Ovary (tissue), 3 donors: ENCODE measurements around the gene TNFAIP6.

Experiments used
- EP300 ChIP-seq: sonication (generic); formaldehyde crosslinking; IDR thresholded peaks from one replicate; pipeline ENCODE4 v1.6.1; 2017; ENCODE audit warnings: antibody characterized with exemption
- POLR2A ChIP-seq: fragments of 450-650 bp; IDR thresholded peaks from one replicate; pipeline ENCODE4 v1.6.1; 2017; ENCODE audit warnings: antibody characterized with exemption, mild to moderate bottlenecking, moderate library complexity
- TF ChIP-seq, protein P1 (sequence below), 3 donors: fragments of 450-650 bp in 2 of 3; fragments of 200-600 bp in 1 of 3; IDR thresholded peaks; one replicate each; pipeline versions ENCODE4 v1.5.1 to v1.8.0; 2016 to 2022; ENCODE audit warnings: antibody characterized with exemption in 3 of 3, mild to moderate bottlenecking in 1 of 3
- donor health status: DM: no; HTN: no; CAD: no.

DNA sequence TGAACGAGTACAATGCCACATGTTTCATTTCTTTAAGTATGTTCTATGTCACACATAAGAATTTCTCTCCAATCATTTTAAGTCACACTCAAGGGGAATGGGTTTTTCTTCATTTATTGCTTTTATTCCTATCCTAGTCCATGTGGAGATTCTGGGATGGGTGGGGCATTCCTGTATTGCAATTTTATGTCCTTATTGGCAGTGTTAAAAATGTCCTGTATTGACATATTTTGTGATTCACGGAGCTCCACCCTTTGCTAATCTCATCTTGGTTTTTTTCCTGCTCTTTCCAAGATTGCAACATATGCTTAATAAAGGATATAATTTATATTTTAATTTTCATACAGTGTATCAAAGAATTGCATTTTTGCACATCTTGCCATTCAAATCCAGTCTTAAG, 3.4 kb upstream of the TNFAIP6 start:
- TF ChIP-seq, protein P1, sequence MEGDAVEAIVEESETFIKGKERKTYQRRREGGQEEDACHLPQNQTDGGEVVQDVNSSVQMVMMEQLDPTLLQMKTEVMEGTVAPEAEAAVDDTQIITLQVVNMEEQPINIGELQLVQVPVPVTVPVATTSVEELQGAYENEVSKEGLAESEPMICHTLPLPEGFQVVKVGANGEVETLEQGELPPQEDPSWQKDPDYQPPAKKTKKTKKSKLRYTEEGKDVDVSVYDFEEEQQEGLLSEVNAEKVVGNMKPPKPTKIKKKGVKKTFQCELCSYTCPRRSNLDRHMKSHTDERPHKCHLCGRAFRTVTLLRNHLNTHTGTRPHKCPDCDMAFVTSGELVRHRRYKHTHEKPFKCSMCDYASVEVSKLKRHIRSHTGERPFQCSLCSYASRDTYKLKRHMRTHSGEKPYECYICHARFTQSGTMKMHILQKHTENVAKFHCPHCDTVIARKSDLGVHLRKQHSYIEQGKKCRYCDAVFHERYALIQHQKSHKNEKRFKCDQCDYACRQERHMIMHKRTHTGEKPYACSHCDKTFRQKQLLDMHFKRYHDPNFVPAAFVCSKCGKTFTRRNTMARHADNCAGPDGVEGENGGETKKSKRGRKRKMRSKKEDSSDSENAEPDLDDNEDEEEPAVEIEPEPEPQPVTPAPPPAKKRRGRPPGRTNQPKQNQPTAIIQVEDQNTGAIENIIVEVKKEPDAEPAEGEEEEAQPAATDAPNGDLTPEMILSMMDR (IDR thresholded peaks at IDR 0.05) = no peak
- no peak for TF ChIP-seq POLR2A
- no peak for TF ChIP-seq EP300
